Measurements from ENCODE around the gene USP7. TPM values are rescaled to one million over a fixed set of nuclear protein-coding genes. Genes with fewer than 3 reads are reported as not detected.
"Not testable (repeated sequence)": the region's sequence is repeated elsewhere in the genome, so short reads cannot be mapped to it uniquely, and the experiment has no call there.

Gene USP7
- total RNA-seq, 1 donor from 2014 or later, result 176 TPM

GRCh38 chr16:8924214-8924613 is 39.5 kb downstream of the USP7 start:
- Mint-ChIP-seq H3K27ac (peak overlapping the region; percentile 53), H3K4me3 (ENCODE audit: low read depth) (no peak overlapping the region), H3K36me3 (ENCODE audit: low read depth) (peaks cover 75% of the 10 kb centered on the region), H3K9me3 (no peaks in the 10 kb centered on the region), H3K4me1 (ENCODE audit: low read depth) (peaks cover 57% of the 10 kb centered on the region), H3K27me3 (ENCODE audit: low read depth) (no peaks in the 10 kb centered on the region)
- intact Hi-C loops (cut with micrococcal nuclease), result loop anchor here (5.0 kb wide), 1 partner anchor 38 kb away; the partner anchor contains the start of gene USP7
- DNase-seq (ENCODE audit: low spot score), result no peak

GRCh38 chr16:8923199-8923598 is 40.5 kb downstream of the USP7 start:
- Mint-ChIP-seq H3K4me1 (ENCODE audit: low read depth) (peaks cover 53% of the 10 kb centered on the region), H3K36me3 (ENCODE audit: low read depth) (peaks cover 75% of the 10 kb centered on the region), H3K4me3 (ENCODE audit: low read depth) (no peak overlapping the region), H3K27me3 (ENCODE audit: low read depth) (no peaks in the 10 kb centered on the region), H3K27ac (no peak overlapping the region), H3K9me3 (no peaks in the 10 kb centered on the region)
- intact Hi-C loops (cut with micrococcal nuclease), result loop anchor here (5.0 kb wide), 1 partner anchor 39 kb away; the partner anchor contains the start of gene USP7
- DNase-seq (ENCODE audit: low spot score), result no peak

DNA sequence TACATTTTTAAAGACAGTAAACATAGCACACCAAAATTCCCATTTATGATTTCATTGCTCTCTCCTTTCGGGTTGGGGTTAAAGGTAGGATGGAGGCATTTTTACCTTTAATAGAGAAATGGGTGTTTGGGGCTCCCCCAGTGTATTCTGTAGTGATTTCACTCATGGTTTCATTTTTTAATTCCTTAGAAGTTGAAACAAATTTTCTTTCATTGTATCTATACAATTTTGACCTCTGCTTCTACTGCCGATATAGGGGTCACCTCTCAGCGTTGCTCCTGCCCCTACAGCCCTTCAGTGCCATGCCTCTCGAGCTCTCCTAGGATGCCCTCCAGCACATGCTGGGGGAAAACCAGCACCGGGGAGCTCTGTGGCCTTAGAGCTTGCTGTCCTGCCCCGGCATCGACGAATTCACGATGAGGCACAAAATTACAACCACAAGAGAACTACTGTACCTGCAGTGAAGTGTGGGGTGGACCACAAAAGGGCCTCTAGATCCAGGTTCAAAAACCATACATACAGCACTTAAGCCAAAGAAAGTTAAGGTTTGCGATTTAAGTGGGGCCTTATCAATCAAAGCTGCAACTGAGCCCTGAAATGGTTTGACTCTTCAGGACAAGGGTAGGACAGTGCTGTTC is 42.2 kb downstream of the USP7 start:
- Mint-ChIP-seq H3K9me3 (no peaks in the 10 kb centered on the region), H3K4me3 (ENCODE audit: low read depth) (no peak overlapping the region), H3K27me3 (ENCODE audit: low read depth) (no peaks in the 10 kb centered on the region), H3K27ac (peak overlapping the region; percentile 82), H3K4me1 (ENCODE audit: low read depth) (peaks cover 57% of the 10 kb centered on the region), H3K36me3 (ENCODE audit: low read depth) (peaks cover 78% of the 10 kb centered on the region)
- DNase-seq (ENCODE audit: low spot score), result no peak
- intact Hi-C loops (cut with micrococcal nuclease), result loop anchor here (1.0 to 5.0 kb wide), 2 partner anchors 15 to 41 kb away; partner anchors contain the start of gene USP7

DNA sequence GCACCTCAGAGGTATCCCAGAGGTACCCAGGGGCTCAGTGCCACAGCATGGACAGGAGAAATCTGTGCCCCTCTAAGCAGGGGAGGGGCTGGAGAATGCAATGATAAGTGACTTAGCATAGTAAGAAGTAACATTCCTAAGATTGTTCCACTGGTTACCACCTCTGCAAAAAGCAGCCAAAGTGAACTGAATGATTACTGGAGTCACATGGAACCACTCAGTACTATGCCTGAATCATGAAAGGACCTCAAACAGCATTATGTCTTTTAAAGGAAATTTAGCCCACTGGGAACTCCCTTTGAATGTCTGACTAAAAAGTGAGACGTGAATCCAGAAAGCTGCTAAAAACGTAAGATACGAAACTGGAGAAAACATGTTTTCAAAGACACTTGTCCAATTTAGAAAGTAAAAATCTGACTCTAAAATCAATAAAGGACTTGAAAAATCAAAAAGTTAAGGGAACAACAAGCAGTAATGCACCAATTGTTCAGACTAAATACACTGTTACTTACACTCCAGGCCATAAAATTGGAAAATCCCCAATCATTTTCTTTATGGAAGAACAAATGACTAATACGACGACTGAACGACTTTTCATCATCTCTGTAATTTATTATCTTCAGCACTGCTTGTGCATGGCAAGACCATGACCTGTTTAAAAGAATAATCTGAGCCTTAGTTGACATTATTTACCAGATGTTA is 42.9 kb downstream of the USP7 start:
- intact Hi-C loops (cut with micrococcal nuclease), result loop anchor here (1.0 to 5.0 kb wide), 2 partner anchors 16 to 42 kb away; partner anchors contain the start of gene USP7
- Mint-ChIP-seq H3K9me3 (no peaks in the 10 kb centered on the region), H3K36me3 (ENCODE audit: low read depth) (peaks cover 83% of the 10 kb centered on the region), H3K27me3 (ENCODE audit: low read depth) (no peaks in the 10 kb centered on the region), H3K4me3 (ENCODE audit: low read depth) (no peak overlapping the region), H3K4me1 (ENCODE audit: low read depth) (peaks cover 64% of the 10 kb centered on the region), H3K27ac (peak overlapping the region; percentile 82)
- no peak for DNase-seq (ENCODE audit: low spot score)

GRCh38 chr16:8919934-8920462 is 43.7 kb downstream of the USP7 start:
- peak overlapping the region; percentile 43 for H3K4me3 Mint-ChIP-seq (ENCODE audit: low read depth)
- H3K27me3 Mint-ChIP-seq (ENCODE audit: low read depth), result no peaks in the 10 kb centered on the region
- peaks cover 68% of the 10 kb centered on the region for H3K4me1 Mint-ChIP-seq (ENCODE audit: low read depth)
- H3K27ac Mint-ChIP-seq, result peak overlapping the region; percentile 82
- no peak for DNase-seq (ENCODE audit: low spot score)
- H3K9me3 Mint-ChIP-seq, result no peaks in the 10 kb centered on the region
- intact Hi-C loops (cut with micrococcal nuclease), result loop anchor here (5.0 kb wide), 1 partner anchor 42 kb away; the partner anchor contains the start of gene USP7
- peaks cover 86% of the 10 kb centered on the region for H3K36me3 Mint-ChIP-seq (ENCODE audit: low read depth)

GRCh38 chr16:8919089-8919933 is 44.4 kb downstream of the USP7 start:
- Mint-ChIP-seq H3K27me3 (ENCODE audit: low read depth) (no peaks in the 10 kb centered on the region), H3K27ac (peak overlapping the region; percentile 71), H3K4me3 (ENCODE audit: low read depth) (peak overlapping the region; percentile 43), H3K36me3 (ENCODE audit: low read depth) (peaks cover 85% of the 10 kb centered on the region), H3K9me3 (no peaks in the 10 kb centered on the region), H3K4me1 (ENCODE audit: low read depth) (peaks cover 67% of the 10 kb centered on the region)
- no peak for DNase-seq (ENCODE audit: low spot score)
- intact Hi-C loops (cut with micrococcal nuclease), result no loop called here

DNA sequence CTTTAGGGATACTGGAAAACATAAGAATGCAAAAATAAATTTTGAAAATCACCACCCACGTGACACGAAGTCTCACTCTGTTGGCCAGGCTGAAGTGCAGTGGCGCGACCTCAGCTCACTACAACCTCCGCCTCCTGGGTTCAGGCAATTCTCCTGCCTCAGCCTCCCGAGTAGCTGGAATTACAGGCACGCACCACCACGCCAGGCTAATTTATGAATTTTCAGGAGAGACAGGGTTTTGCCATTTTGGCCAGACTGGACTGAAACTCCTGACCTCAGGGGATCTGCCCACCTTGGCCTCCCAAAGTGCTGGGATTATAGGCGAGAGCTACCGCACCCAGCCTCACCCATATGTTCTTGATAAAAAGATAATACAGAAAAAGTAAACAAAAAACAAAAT is 46.4 kb downstream of the USP7 start:
- H3K36me3 Mint-ChIP-seq (ENCODE audit: low read depth), result peaks cover 95% of the 10 kb centered on the region
- H3K9me3 Mint-ChIP-seq; intact Hi-C loops (cut with micrococcal nuclease); DNase-seq (ENCODE audit: low spot score); H3K4me3 Mint-ChIP-seq (ENCODE audit: low read depth); H3K27me3 Mint-ChIP-seq (ENCODE audit: low read depth); H3K27ac Mint-ChIP-seq: not testable (repeated sequence)
- peaks cover 60% of the 10 kb centered on the region for H3K4me1 Mint-ChIP-seq (ENCODE audit: low read depth)

GRCh38 chr16:8916541-8917225 is 47.0 kb downstream of the USP7 start:
- Mint-ChIP-seq H3K36me3 (ENCODE audit: low read depth) (peaks cover 94% of the 10 kb centered on the region), H3K4me1 (ENCODE audit: low read depth) (peaks cover 61% of the 10 kb centered on the region), H3K27ac (peak overlapping the region; percentile 71), H3K9me3 (no peaks in the 10 kb centered on the region), H3K27me3 (ENCODE audit: low read depth) (no peaks in the 10 kb centered on the region), H3K4me3 (ENCODE audit: low read depth) (no peak overlapping the region)
- no peak for DNase-seq (ENCODE audit: low spot score)
- intact Hi-C loops (cut with micrococcal nuclease), result no loop called here

- no peaks in the 10 kb centered on the region for H3K9me3 Mint-ChIP-seq
- peaks cover 94% of the 10 kb centered on the region for H3K36me3 Mint-ChIP-seq (ENCODE audit: low read depth)
- no peak overlapping the region for H3K27ac Mint-ChIP-seq
- H3K4me3 Mint-ChIP-seq (ENCODE audit: low read depth), result no peak overlapping the region
- DNase-seq (ENCODE audit: low spot score), result no peak
- peaks cover 61% of the 10 kb centered on the region for H3K4me1 Mint-ChIP-seq (ENCODE audit: low read depth)
- intact Hi-C loops (cut with micrococcal nuclease), result loop anchor here (2.0 kb wide), 1 partner anchor 43 kb away; no protein-coding TSS in a partner anchor
- no peaks in the 10 kb centered on the region for H3K27me3 Mint-ChIP-seq (ENCODE audit: low read depth)
Measured at GRCh38 chr16:8915722-8916301, 47.9 kb downstream of the USP7 start.

- no peak for DNase-seq (ENCODE audit: low spot score)
- peaks cover 45% of the 10 kb centered on the region for H3K4me1 Mint-ChIP-seq (ENCODE audit: low read depth)
- H3K36me3 Mint-ChIP-seq (ENCODE audit: low read depth), result peaks cover 83% of the 10 kb centered on the region
- no peak overlapping the region for H3K4me3 Mint-ChIP-seq (ENCODE audit: low read depth)
- no peaks in the 10 kb centered on the region for H3K27me3 Mint-ChIP-seq (ENCODE audit: low read depth)
- H3K27ac Mint-ChIP-seq, result no peak overlapping the region
- intact Hi-C loops (cut with micrococcal nuclease), result loop anchor here (2.0 kb wide), 1 partner anchor 41 kb away; no protein-coding TSS in a partner anchor
- H3K9me3 Mint-ChIP-seq, result no peaks in the 10 kb centered on the region
Measured at GRCh38 chr16:8914098-8914497, 49.6 kb downstream of the USP7 start.

DNA sequence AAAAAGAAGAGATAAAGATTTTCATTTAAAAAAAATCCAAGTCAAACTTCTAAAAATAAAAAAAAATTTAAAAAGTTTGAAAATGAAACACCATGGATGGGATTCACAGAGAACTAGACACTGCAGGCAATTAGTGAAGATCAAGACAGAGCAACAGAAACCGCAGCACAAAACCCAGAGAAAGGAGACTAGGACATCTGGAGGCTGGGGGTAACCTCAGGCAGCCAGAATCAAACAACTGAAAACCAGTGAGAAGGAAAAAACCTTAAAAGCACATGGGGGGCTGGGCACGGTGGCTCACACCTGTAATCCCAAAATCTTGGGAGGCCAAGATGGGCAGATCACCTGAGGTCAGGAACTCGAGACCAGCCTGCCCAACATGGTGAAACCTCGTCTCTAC is 50.9 kb downstream of the USP7 start:
- Mint-ChIP-seq H3K36me3 (ENCODE audit: low read depth) (peaks cover 78% of the 10 kb centered on the region), H3K4me3 (ENCODE audit: low read depth) (no peak overlapping the region), H3K4me1 (ENCODE audit: low read depth) (peaks cover 42% of the 10 kb centered on the region), H3K27ac (no peak overlapping the region), H3K9me3 (no peaks in the 10 kb centered on the region), H3K27me3 (ENCODE audit: low read depth) (no peaks in the 10 kb centered on the region)
- no peak for DNase-seq (ENCODE audit: low spot score)
- intact Hi-C loops (cut with micrococcal nuclease), result no loop called here

DNA sequence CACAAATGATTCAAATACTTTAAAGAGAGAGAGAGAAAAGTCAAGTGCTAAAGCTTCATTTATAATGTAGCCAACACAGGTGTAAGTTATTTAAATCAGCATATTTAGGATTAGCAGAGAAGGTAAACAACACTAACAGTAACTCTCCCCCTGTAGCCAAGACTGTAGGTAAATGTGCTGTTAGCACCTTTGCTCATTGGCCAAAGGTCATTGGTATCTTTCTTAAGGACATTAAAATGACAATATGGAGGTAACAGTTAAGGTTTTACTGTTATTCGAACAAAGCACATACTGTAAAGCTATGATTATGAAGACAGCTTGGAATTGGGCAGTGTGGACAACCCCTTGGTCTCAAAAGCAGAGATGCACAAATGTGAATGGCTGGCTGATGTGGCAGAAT is 52.9 kb downstream of the USP7 start:
- no peak overlapping the region for H3K4me3 Mint-ChIP-seq (ENCODE audit: low read depth)
- no peaks in the 10 kb centered on the region for H3K27me3 Mint-ChIP-seq (ENCODE audit: low read depth)
- no peak overlapping the region for H3K27ac Mint-ChIP-seq
- DNase-seq (ENCODE audit: low spot score), result no peak
- no peaks in the 10 kb centered on the region for H3K9me3 Mint-ChIP-seq
- peaks cover 27% of the 10 kb centered on the region for H3K4me1 Mint-ChIP-seq (ENCODE audit: low read depth)
- H3K36me3 Mint-ChIP-seq (ENCODE audit: low read depth), result peaks cover 71% of the 10 kb centered on the region
- intact Hi-C loops (cut with micrococcal nuclease), result no loop called here
